ENCODE data around the gene CD99L2. TPM values are rescaled to one million over a fixed set of nuclear protein-coding genes. Genes with fewer than 3 reads are reported as not detected.

CD99L2 gene
- total and polyA plus RNA-seq, 10 of the 15 experiments (the other 5 are each of a cell fraction or from before 2014, with no cell fraction given), result 1.1 to 22.9 (median 13.0) TPM

GRCh38 chrX:150844016-150844415, 54.5 kb downstream of the CD99L2 start:
- 25% methylated on average over 3 of the region's 3 CpGs for WGBS (ENCODE audit: insufficient coverage, insufficient replicate concordance, low lambda C conversion rate, missing lambda C conversion rate)
- H3K27me3 ChIP-seq (replicated peaks in 1 of 2; ENCODE audit: control insufficient read depth in 2 of 2, insufficient read depth in 2 of 2, low read length in 1 of 2), result no peaks in the 10 kb centered on the region
- RAD21 ChIA-PET (ENCODE audit: unreplicated experiment), result no interaction called here
- in situ Hi-C loops (cut with MboI), result no loop called here
- SMC1A ChIA-PET (ENCODE audit: uncharacterized antibody, unreplicated experiment), result interaction anchor here (0.8 kb wide), 1 partner anchor 8 kb away, joined by 3 read pairs; no protein-coding TSS in a partner anchor
- H3K4me3 ChIP-seq, result no peak overlapping the region
- H3K9me3 ChIP-seq (replicated peaks; ENCODE audit: control insufficient read depth, insufficient read depth, low read length), result no peaks in the 10 kb centered on the region
- FAIRE-seq (no peak), ATAC-seq (no peak), DNase-seq (ENCODE audit: low read depth, low spot score) (no peak)
- no TSS peak for BruUV-seq (replicated peaks)
- no peaks in the 10 kb centered on the region for H3K36me3 ChIP-seq (ENCODE audit: control insufficient read depth in 2 of 2, insufficient read depth in 2 of 2, low read length in 1 of 2)
- intact Hi-C loops (cut with micrococcal nuclease; ENCODE audit: unreplicated experiment), result no loop called here
- no peaks in the 10 kb centered on the region; the same call in 1 of the 2 replicates for H3K79me2 ChIP-seq (ENCODE audit: control insufficient read depth, insufficient read depth, low read length)
- no peaks in the 10 kb centered on the region for H4K20me1 ChIP-seq (ENCODE audit: control insufficient read depth, insufficient read depth)
- POLR2A ChIA-PET, result no interaction called here
- H2AFZ ChIP-seq (ENCODE audit: control insufficient read depth, low read depth, low read length), result no peak overlapping the region
- no peaks in the 10 kb centered on the region; the same call in 1 of the 2 replicates for H3K4me1 ChIP-seq (ENCODE audit: control insufficient read depth, insufficient read depth, low read length)
- CTCF ChIA-PET, result no interaction called here
- H3K9ac ChIP-seq (ENCODE audit: control insufficient read depth, insufficient read depth, low read length), result no peak overlapping the region
- no peak overlapping the region for H3K4me2 ChIP-seq (ENCODE audit: control insufficient read depth, insufficient read depth)
- no peak for TF ChIP-seq NR2F1 (conservative IDR thresholded peaks at IDR 0.05)
- TF ChIP-seq FOXM1 (IDR thresholded peaks at IDR 0.05; ENCODE audit: low read depth, low read length), result no peak
- TF ChIP-seq NKRF (conservative IDR thresholded peaks at IDR 0.05), result no peak
- TF ChIP-seq USF1 (IDR thresholded peaks at IDR 0.05; ENCODE audit: borderline replicate concordance, extremely low read length, insufficient read depth, low read depth, low read length), result no peak
- TF ChIP-seq MTA3 (IDR thresholded peaks at IDR 0.05; ENCODE audit: borderline replicate concordance, low read length), result no peak
- TF ChIP-seq POU2F2 (IDR thresholded peaks at IDR 0.05; ENCODE audit: borderline replicate concordance, low read depth, low read length), result no peak
- TF ChIP-seq USF2 (IDR thresholded peaks at IDR 0.05; ENCODE audit: borderline replicate concordance, low read depth, low read length), result no peak
- no peak for TF ChIP-seq BRCA1 (IDR thresholded peaks at IDR 0.05; ENCODE audit: low read depth, low read length)
- no peak for TF ChIP-seq TCF12 (IDR thresholded peaks at IDR 0.05; ENCODE audit: low read depth, low read length)
- no peak for TF ChIP-seq CEBPB (IDR thresholded peaks at IDR 0.05; ENCODE audit: borderline replicate concordance in 1 of 2, low read depth in 2 of 2, low read length in 2 of 2)
- TF ChIP-seq YBX1 (IDR thresholded peaks at IDR 0.05), result no peak
- TF ChIP-seq SRF (IDR thresholded peaks at IDR 0.05; ENCODE audit: low read depth in 2 of 2, low read length in 2 of 2), result no peak
- TF ChIP-seq RAD21 (IDR thresholded peaks at IDR 0.05; ENCODE audit: insufficient read depth, low read depth, low read length), result no peak
- no peak overlapping the region for H3K27ac ChIP-seq (ENCODE audit: control insufficient read depth, insufficient read depth)

Measured in GM12878 (cell line).